ENCODE results near the gene UQCRFS1.
"Not testable (repeated sequence)": the region's sequence is repeated elsewhere in the genome, so short reads cannot be mapped to it uniquely, and the experiment has no call there.

The UQCRFS1 gene

GRCh38 chr19:29212356-29212647 lies 649 bp downstream of the UQCRFS1 start:
- no peak for DNase-seq

GRCh38 chr19:29211562-29212355 lies 1.2 kb downstream of the UQCRFS1 start:
- DNase-seq = no peak

DNA sequence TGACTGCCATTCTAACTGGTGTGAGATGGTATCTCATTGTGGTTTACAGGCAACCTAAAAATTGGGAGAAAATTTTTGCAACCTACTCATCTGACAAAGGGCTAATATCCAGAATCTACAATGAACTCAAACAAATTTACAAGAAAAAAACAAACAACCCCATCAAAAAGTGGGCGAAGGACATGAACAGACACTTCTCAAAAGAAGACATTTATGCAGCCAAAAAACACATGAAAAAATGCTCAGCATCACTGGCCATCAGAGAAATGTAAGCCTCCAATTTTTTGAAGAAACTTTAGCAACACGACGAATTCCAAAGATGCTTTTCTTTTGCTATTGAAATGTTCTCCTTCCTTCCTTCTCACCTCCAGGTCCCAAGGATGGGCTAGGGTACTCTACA lies 1.9 kb downstream of the UQCRFS1 start:
- DNase-seq = not testable (repeated sequence)

- DNase-seq = not testable (repeated sequence)
Measured at GRCh38 chr19:29210502-29210901, 2.4 kb downstream of the UQCRFS1 start.

DNA sequence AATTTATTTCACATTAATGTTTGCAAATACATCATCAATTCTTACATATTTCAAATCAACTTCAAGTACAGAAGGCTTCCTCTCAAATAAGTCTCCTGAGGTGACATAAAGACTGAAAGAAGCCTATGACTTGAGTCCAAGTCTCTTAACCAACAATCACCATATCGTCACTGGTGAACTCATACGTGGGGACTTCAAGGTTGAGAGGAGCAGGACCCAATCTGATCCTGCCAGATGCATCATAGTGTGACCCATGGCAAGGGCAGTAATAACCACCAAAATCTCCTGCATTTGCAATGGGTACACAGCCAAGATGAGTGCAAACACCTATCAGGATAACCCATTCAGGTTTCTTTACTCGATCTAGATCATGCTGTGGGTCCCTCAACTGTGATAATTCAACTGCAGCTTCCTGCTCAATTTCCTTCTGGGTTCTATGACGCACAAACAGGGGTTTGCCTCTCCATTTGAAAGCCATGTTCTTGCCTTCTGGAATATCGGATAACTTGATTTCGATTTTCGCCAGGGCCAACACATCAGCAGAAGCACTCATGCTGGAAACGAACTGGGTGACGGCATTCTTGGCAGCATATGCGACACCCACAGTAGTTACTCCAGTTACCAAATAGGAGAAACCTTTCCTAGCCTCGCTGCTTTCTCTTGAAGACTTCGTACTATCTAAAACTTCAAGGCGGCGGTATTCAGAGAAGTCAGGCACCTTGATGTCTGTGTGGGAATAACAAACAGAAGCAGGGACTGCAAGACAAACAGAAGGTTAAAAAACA lies 5.4 kb downstream of the UQCRFS1 start:
- not testable (repeated sequence) for DNase-seq

GRCh38 chr19:29206453-29206852 lies 6.5 kb downstream of the UQCRFS1 start:
- no peak for DNase-seq

- DNase-seq = no peak
Measured at GRCh38 chr19:29202281-29202680, 10.7 kb downstream of the UQCRFS1 start.

- DNase-seq = no peak
Measured at GRCh38 chr19:29201855-29202254, 11.1 kb downstream of the UQCRFS1 start.

- no peak for DNase-seq
Measured at GRCh38 chr19:29194658-29195057, 18.3 kb downstream of the UQCRFS1 start.

DNA sequence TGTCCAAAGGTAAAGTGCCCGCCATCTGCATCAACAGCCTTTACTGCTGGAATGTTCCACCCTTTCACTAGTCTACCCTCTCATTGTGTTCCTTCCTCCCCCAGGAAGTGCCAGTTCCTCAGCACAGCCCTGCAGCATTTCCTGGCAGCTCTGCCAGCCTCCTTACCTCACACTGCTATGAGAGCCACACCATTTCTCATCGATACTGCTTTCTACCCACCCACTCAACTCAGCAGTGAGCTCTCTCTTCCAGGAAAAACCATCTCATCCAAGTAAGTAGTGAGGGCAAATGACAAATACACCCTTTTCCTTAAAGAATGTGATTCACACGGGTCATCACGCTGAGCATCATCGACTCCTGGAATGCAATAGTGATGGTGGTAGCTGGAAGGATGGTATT lies 19.8 kb downstream of the UQCRFS1 start:
- DNase-seq = peak; percentile 86

DNA sequence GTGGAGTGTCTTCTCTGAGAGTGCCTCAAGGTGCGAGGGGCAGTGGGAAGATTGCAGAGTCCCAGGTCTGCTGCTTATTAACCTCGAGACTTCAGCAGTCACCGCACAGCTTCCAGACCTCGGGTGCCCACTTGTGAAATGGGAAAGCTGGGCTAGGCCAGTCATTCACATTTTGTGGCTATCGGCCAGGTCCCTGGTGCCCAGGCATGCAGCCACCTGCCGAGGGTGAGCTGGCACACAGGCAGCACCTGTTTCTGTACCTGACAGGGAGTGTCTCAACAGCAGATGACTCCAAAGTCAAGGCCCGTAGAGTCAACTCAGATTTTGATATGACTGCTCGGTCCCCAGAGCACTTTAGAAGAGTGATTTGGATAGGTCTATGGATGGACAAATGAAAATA lies 21.9 kb downstream of the UQCRFS1 start:
- no peak for DNase-seq

DNA sequence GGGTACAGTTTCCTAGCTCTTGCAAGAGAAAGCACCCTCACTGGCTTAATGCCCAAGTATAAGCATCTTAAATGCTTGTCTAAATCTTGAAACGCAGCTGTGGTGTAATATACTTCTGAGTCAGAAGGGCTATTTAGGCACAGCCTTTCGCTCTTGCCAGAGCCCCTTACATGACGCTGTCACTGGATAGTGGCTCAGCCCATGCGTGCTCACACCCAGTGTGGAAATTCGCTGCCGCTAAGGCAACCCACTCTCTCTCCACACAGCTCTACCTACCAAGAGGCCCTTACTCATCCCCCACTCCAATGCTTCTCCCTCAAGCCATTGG lies 24.0 kb downstream of the UQCRFS1 start:
- DNase-seq = no peak

DNA sequence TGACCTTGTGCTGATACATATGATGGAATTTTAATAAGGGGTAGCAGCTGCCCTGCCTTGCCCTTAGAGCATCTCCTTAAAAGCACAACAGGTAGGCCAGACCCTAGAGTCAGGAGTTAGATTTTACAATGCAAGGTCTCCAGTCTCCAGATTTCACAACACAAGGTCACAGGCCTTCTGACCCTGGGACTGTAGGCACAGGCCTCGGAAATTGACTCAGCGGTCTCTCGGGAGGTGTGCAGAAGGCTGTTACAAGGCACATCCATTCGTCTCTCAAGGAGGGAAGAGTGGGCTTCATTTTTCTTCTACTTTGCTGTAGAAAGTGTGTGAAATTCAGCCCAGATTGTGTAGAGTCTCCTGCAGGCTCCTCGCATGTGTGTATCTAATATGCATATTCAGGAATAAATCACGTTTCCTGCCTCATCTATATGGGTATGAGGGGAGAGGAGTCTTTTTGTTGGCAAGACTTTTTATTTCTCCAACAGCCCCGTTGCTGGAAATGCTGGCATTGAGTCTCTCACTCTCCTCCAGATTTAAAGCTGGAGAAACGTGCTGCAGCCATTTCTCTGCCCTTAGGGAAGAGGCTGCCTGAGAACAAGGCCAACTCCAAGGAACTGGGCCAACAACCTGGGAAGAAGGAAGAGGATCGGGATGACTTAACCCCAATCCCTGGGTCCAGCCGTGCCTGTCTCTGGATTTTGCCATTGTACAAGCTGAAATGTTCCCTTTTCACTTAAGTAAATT lies 24.5 kb downstream of the UQCRFS1 start:
- no peak for DNase-seq

DNA sequence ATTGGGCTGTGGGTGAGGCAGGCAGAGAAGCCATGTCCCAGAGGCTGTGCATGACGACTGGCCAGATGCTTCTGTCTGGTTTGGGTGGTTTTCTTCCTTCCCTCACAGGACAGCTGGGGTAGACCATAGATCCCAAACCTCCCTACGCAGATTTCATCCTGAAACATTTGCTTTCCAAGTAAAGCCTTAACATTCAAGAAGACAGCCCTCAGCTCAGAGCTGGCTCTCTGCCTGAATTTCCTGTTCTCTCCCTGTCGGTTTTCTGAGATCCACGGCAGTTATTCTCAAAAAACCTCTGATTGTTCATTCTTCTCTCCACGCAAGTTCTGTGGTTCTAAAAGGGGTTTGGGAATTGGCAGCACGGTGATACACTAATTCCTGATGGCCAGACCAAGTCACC lies 25.3 kb downstream of the UQCRFS1 start:
- no peak for DNase-seq

GRCh38 chr19:29185427-29185826 lies 27.5 kb downstream of the UQCRFS1 start:
- DNase-seq = no peak

DNA sequence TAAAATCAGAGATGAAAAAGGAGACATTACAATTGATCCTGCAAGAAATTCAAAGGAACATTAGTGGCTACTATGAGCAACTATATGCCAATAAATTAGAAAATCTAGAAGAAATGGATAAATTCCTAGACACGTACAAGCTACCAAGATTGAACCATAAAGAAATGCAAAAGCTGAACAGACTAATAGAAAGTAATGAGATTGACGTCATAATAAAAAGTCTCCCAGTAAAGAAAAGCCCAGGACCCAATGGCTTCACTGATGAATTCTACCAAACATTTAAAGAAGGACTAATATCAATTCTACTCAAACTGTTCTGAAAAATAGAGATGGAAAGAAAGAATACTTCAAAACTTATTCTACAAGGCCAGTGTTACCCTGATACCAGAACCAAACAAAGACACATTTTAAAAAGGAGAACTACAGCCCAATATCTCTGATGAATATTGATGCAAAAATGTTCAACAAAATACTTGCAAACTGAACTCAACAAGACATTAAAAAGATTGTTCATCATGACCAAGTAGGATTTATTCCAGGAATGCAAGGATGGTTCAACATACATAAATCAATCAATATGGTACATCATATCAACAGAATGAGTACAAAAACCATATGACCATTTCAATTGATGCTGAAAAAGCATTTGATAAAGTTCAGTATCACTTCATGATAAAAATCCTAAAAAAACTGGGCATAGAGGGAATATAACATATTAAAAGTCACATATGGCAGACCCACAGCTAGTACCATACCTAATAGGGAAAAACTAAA lies 35.8 kb downstream of the UQCRFS1 start:
- no peak for DNase-seq

DNA sequence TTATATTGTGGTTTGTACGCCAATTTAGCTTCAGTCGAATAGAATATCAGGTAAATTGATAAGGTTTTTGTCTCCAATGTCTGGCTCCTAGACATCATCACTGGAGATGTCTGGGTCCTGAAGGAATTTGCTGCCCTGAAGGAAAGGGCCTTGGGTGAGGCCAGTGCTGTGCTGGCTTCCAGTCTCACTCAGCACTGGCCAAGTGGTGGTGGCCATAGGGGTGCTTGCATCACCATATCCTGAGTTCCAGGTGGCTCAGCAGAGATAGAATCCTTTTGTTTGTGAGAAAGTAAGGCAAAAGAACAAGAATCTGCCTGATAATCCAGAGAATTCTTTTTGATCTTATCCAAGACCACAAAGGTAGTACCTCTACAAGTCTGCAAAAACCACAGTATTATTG lies 39.1 kb downstream of the UQCRFS1 start:
- DNase-seq = no peak

- DNase-seq = no peak
Measured at GRCh38 chr19:29172302-29172701, 40.6 kb downstream of the UQCRFS1 start.

DNA sequence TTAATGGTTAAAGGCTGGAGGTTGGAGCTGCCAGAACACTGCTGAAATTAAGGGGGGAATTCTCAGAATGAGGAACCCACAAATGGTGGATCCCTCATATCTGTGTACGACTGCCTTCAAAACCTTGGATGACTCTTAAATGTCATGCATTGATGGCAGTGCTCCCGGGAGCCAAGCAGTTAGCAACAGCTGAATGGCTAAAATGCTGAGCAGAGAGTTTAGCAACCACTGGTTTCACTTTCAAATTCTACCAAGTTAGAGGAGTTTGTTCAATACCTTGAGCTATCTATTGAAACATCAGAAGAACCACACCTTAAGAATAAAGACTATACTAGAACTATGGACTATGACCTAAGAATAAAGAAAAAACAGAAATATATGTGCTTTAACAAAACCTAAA lies 41.4 kb downstream of the UQCRFS1 start:
- DNase-seq = no peak

DNA sequence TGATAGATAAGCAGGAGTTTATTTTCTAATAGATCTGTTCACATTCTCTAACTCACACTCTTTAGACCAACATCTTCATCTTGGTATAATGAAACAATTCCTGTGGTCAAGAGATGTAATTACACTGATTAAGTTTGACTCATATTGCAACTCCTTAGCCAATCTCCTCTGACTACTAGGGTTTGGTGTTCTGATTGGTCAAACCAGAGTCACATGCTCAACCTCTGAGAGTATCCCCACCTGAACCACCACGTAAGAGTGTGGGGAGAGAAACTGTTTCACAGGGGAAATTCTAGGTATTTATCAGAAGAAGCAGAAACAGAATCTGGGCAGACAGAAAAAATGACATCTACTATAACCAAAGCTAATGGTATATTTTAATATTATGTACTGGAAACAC lies 42.4 kb downstream of the UQCRFS1 start:
- DNase-seq = no peak

DNA sequence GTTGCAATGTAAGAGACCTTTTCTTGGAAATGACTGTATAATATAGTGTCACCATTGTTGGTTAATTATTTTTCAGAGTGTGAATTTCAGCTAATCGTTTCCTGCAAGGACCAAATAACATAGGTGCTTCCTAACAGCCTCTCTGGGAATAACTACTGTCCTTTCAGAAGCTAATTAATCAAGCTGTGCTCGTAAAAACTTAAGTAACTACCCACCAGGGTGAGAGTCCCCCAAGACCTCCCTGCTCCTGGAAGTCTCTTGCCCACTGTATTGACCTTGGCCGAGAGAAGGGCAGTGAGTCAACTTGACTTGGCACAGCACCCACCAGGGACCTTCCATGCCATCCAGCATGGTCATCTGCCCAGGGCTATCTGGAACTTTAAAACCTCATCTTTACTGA lies 50.3 kb downstream of the UQCRFS1 start:
- no peak for DNase-seq

- no peak for DNase-seq
Measured at GRCh38 chr19:29155683-29156082, 57.3 kb downstream of the UQCRFS1 start.

All from NCI-H2227 treated with DMSO at 0.1 percent for 48 hours (cell line).